ENCODE results near the gene CDK2.
"Not testable (repeated sequence)": the region's sequence is repeated elsewhere in the genome, so short reads cannot be mapped to it uniquely, and the experiment has no call there.

Gene CDK2

DNA sequence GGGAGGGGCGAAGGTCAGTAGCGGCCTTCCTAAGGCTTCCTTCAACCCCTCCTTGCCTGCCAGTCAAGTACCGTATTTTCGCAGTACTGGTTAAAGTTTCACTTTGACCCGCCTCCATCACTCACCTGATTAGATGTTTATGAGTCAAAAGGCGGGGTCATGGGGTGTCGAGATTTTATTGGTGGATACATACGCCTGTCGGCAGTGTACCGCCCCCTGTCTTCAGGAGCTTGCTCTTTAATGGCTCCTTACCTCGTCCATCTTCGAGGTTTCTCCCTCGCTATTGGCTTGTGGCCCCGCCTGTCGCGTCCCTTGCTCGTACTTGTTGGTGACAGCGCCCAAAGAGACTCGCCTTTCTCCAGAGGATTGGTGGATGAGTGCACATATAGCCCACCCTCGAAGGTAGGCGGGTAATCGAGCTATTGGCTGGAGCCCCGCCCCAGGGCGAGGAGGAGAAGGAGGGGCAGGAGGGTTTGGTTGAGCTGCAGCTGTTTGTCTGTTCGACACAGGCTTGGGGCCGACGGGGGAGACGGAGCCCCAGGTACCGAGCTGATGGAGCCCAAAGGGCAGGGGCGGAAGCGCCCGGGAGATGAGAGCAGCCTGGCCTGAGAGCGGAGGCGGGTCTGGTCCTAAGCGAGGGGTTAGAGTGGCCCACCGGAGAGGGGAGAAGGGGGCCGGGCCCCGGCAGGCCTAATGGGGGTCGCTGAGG, 7.1 kb downstream of the CDK2 start, which contains the start of gene RAB5B:
Gene RAB5B, plus strand, starts transcription at position 480 of the 709 bp plus-strand sequence. CDS start 12,883 bp downstream, outside the sequence.
- H3K27ac ChIP-seq = peak within 1 kb of the TSS; percentile 89
- no peak for TF ChIP-seq ZFX (IDR thresholded peaks at IDR 0.05; ENCODE audit: borderline replicate concordance)
- TF ChIP-seq, protein P1, sequence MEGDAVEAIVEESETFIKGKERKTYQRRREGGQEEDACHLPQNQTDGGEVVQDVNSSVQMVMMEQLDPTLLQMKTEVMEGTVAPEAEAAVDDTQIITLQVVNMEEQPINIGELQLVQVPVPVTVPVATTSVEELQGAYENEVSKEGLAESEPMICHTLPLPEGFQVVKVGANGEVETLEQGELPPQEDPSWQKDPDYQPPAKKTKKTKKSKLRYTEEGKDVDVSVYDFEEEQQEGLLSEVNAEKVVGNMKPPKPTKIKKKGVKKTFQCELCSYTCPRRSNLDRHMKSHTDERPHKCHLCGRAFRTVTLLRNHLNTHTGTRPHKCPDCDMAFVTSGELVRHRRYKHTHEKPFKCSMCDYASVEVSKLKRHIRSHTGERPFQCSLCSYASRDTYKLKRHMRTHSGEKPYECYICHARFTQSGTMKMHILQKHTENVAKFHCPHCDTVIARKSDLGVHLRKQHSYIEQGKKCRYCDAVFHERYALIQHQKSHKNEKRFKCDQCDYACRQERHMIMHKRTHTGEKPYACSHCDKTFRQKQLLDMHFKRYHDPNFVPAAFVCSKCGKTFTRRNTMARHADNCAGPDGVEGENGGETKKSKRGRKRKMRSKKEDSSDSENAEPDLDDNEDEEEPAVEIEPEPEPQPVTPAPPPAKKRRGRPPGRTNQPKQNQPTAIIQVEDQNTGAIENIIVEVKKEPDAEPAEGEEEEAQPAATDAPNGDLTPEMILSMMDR (IDR thresholded peaks at IDR 0.05) = no peak

DNA sequence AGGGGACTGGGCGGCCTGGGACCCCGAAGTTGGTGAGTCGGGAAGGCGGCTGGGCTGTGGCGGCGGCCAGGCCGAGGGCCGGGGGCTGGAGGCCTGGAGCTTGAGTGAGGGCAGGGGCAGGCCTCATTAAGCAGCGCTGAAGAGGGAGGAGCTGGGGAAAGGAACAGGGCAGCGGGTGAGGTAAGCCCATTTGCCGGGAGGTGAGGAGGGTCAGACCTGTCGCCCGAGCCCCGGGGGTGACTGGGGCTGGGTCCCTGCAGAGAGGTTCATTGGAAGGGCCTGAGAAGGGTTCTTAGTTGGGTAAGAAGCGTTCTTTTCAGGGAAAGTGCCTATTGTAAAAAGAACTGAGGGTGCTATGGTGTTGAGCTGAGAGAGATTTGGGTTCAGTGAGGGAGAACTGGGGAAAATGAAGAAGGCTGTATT, 7.7 kb downstream of the CDK2 start:
- H3K27ac ChIP-seq = peak overlapping the region; percentile 89
- no peak for TF ChIP-seq ZFX (IDR thresholded peaks at IDR 0.05; ENCODE audit: borderline replicate concordance)
- TF ChIP-seq, protein P1 (IDR thresholded peaks at IDR 0.05) = no peak

DNA sequence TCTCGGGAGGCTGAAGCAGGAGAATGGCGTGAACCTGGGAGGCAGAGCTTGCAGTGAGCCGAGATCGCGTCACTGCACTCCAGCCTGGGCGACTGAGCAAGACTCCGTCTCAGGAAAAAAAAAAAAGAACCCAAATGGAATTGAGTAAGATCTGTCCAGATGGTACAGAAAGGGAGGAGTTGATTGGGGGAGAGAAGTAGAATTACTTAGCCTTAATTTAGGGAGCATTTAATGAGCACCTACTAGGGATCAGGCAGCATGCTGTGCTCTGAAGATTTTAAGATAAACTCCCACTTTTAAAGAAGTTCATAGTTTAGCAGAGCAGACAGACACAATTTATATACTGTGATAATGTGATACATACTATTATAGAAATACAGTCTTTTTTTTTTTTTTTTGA, 11.8 kb downstream of the CDK2 start:
- no peak for TF ChIP-seq ZFX (IDR thresholded peaks at IDR 0.05; ENCODE audit: borderline replicate concordance)
- TF ChIP-seq, protein P1 (IDR thresholded peaks at IDR 0.05) = no peak
- H3K27ac ChIP-seq = no peak overlapping the region

DNA sequence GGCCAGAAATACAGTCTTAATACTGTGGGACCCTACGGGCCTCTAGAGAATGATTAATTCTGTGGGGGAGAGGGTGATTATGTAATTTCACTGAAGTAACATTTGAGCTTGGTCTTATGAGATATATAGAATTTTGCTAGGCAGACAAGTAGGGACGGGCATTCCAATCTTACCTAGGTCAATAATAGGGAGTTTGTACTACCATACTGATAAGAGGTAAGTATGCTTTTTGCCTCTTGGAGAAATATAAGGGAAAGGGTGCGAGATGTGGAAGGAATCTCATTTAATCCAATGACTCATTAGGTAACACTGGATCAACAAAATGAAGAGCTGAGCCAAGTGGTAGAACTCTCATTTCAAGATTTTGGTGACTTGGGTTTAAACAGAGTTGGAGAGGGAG, 12.4 kb downstream of the CDK2 start:
- no peak for TF ChIP-seq ZFX (IDR thresholded peaks at IDR 0.05; ENCODE audit: borderline replicate concordance)
- TF ChIP-seq, protein P1 (IDR thresholded peaks at IDR 0.05) = no peak

DNA sequence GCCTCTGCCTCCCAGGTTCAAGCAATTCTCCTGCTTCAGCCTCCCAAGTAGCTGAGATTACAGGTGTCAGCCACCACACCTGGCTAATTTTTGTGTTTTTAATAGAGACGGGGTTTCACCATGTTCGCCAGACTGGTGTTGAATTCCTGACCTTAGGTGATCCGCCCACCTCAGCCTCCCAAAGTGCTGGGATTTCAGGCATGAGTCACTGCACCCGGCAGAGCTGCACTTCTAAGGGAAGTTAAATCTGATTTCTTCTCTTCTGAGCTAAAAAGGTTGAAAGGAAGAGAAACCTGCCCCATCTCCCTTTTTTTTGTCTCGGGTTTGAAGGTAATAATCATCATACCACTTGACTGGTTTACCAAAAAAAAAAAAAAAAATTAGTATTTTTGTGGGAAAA, 15.3 kb downstream of the CDK2 start:
- not testable (repeated sequence) for H3K27ac ChIP-seq

More for the DNA sequence above, 12.4 kb downstream of the CDK2 start:
- H3K27ac ChIP-seq = no peak overlapping the region

DNA sequence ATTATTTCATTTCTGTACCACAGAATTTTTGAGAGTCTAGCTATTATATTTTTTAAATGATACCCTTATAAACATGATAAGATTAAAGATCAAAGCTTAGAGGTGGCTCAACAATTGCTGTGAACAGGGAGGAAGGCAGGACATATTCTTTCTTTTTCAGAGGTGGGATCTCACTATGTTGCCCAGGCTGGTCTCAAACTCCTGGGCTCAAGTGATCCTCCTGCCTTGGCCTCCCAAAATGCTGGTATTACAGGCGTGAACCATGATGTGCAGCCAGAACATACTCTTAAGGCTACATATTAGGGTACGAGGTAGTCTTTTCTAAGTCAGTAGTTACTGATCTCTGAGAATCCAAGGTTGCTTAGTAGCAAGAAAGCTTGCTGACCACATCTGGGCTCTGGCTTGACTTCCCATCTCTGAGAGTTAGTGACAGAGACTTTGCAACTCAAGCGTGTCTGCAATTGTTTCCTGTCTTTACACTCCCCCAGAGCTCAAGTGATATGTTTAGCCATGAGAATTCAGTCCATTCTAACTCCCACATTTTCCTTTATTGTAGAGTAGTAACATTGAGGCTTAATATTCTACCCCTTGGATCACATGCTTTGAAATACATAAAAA, 15.8 kb downstream of the CDK2 start:
- H3K27ac ChIP-seq = no peak overlapping the region
- TF ChIP-seq ZFX (IDR thresholded peaks at IDR 0.05; ENCODE audit: borderline replicate concordance) = no peak

DNA sequence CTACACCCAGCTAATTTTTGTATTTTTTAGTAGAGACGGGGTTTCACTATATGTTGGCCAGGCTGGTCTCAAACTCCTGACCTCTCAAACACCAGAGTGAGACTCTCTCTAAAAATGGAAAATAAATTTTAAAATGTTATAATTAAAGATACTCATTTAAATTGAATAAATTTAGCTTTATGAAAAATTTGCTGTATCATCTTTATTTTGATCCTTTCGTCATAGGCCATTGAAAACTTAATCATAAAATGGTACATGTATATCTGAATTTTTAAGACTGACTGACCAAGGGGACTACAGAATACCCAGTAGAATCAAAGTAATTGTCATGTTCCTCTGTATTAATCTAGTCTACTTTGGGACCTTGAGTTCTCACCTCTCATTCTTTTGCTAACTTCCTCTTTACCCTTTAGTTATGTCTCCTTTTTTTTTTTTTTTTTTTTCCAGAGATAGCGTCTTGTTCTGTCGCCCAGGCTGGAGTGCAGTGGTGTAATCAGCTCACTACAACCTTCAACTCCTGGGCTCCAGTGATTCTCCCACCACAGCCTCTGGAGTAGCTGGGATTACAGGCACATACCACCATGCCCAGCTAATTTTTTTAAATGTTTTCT, 16.7 kb downstream of the CDK2 start:
- no peak overlapping the region for H3K27ac ChIP-seq
- TF ChIP-seq, protein P1 (IDR thresholded peaks at IDR 0.05) = no peak
- no peak for TF ChIP-seq ZFX (IDR thresholded peaks at IDR 0.05; ENCODE audit: borderline replicate concordance)

DNA sequence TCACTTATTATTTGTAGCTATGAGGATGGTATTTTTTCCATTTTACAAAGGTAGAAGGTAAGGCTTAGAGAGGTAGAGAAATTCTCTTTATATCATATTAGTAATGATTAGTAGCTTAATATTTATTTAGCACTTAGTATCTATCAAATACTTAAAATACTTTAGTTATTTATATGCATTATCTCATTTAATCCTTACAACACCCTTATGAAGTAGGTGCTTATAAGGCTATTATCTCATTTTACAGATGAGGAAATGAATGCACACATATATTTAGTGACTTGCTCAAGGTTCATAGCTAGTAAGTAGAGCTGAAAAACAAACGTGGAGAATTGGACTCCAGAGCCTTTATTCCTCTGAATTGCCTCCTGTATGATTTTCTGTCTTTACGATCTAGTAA, 18.2 kb downstream of the CDK2 start:
- TF ChIP-seq ZFX (IDR thresholded peaks at IDR 0.05; ENCODE audit: borderline replicate concordance) = no peak
- TF ChIP-seq, protein P1 (IDR thresholded peaks at IDR 0.05) = no peak
- H3K27ac ChIP-seq = no peak overlapping the region

Measured in 22Rv1 (cell line).